Mesodermal cell (in vitro differentiated cells): ENCODE results near the gene GRID2.

Experiments
- H3K27ac ChIP-seq: 2 replicates; pipeline ENCODE4 v1.7.0; 2013; ENCODE audit warnings: mild to moderate bottlenecking, low read depth, low read length, moderate library complexity; ENCODE audit not compliant: severe bottlenecking
- H3K36me3 ChIP-seq: 2 replicates; pipeline ENCODE4 v1.7.1; 2013; ENCODE audit warnings: mild to moderate bottlenecking, low read length, moderate library complexity; ENCODE audit not compliant: control insufficient read depth, insufficient read depth
- H3K4me1 ChIP-seq: one replicate; pipeline ENCODE4 v1.7.1; 2013; ENCODE audit warnings: mild to moderate bottlenecking, low read length; ENCODE audit not compliant: insufficient read depth, control insufficient read depth, poor library complexity, severe bottlenecking
- H3K4me3 ChIP-seq: 2 replicates; pipeline ENCODE4 v1.7.0; 2013; ENCODE audit warnings: low read length, control low read depth, mild to moderate bottlenecking; ENCODE audit not compliant: insufficient read depth, poor library complexity, severe bottlenecking; ENCODE audit errors: extremely low read depth
- H3K9me3 ChIP-seq: 2 replicates; pipeline ENCODE4 v1.7.1; 2013; ENCODE audit warnings: mild to moderate bottlenecking, low read length, moderate library complexity; ENCODE audit not compliant: control insufficient read depth
- WGBS, 2 experiments: methylation state at CpG; one replicate each; pipeline ENCODE4 v1.1.5; 2013; ENCODE audit warnings: missing lambda C conversion rate in 2 of 2; ENCODE audit not compliant: insufficient coverage in 2 of 2; 5-methylcytosine and 5-hydroxymethylcytosine counted together

Gene GRID2

GRCh38 chr4:93053140-93053539 is 749.4 kb downstream of the GRID2 start:
- 90 to 100% methylated on average over 2 to 3 of the region's 6 CpGs for WGBS, 2 experiments
- H3K36me3 ChIP-seq: no peaks in the 10 kb centered on the region
- peaks cover 10% of the 10 kb centered on the region for H3K4me1 ChIP-seq
- no peak overlapping the region for H3K27ac ChIP-seq
- H3K4me3 ChIP-seq: no peak overlapping the region
- no peaks in the 10 kb centered on the region for H3K9me3 ChIP-seq

DNA sequence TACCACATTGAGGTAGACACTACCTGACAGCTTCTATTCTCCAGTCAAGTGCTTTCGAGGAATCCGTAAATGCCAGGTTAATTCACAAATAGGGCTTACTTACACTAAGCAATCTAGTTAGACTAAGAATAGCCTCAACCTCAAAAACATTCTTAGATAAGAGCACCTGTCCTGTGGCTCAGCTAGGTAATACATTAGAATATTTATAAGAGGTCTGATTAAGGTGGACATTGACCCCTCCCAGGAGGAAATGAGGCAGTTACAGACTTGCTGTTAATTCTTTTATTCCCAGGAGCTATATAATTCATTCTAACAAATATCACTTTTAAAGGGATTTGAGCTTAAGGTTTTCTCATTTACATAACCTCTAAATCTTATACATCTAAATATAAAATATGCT is 758.1 kb downstream of the GRID2 start:
- Histone ChIP-seq H3K27ac (no peak overlapping the region), H3K9me3 (no peaks in the 10 kb centered on the region), H3K4me3 (no peak overlapping the region), H3K36me3 (no peaks in the 10 kb centered on the region), H3K4me1 (no peaks in the 10 kb centered on the region)
- 86 to 100% methylated on average over 2 of the region's 2 CpGs for WGBS, 2 experiments

DNA sequence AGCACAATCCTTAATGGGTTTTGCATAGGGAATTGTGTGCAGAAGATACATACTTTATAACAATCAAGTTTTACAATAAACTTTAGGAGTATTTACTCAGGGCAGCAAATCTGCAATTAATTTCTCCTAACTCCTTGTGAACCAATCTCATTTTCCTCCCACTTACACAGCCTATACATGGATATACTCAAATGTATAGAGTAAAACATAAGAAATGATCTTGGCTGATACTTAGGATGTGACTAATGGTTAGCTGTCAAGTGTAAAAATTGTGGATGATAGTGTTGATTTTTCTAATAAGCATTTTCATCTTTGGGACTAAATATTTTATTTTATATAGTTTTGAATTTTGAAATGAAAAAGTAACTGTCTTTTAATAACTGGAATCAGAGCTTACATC is 759.6 kb downstream of the GRID2 start:
- H3K27ac ChIP-seq: no peak overlapping the region
- no peak overlapping the region for H3K4me3 ChIP-seq
- no peaks in the 10 kb centered on the region for H3K4me1 ChIP-seq

DNA sequence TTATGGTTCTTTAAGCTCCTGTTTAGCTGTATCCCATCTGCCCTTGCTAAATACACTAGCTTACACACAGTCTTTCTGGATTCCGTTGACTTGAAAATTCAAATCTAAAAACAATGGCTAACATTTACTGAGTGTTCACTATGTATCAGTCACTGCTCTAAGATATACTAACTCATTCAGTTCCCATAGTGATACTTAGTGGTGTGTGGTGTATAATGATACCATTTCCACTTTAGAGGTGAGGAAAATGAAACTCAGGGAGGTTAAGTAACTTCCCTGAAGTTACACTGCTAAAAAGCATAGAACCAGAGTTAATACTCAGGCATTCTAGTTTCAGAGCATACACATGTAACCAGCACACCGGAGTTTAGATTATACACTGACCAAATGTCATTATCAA is 762.0 kb downstream of the GRID2 start:
- no peaks in the 10 kb centered on the region for H3K4me1 ChIP-seq
- no peaks in the 10 kb centered on the region for H3K9me3 ChIP-seq
- H3K36me3 ChIP-seq: no peaks in the 10 kb centered on the region
- no peak overlapping the region for H3K4me3 ChIP-seq
- no peak overlapping the region for H3K27ac ChIP-seq
- WGBS, 2 experiments: no CpG with 5 or more reads among the region's 2 CpGs

More for the DNA sequence above, 759.6 kb downstream of the GRID2 start:
- Histone ChIP-seq H3K9me3 (no peaks in the 10 kb centered on the region), H3K36me3 (no peaks in the 10 kb centered on the region)

GRCh38 chr4:93066749-93067148 is 763.0 kb downstream of the GRID2 start:
- Histone ChIP-seq H3K4me1 (no peaks in the 10 kb centered on the region), H3K36me3 (no peaks in the 10 kb centered on the region), H3K9me3 (no peaks in the 10 kb centered on the region), H3K4me3 (no peak overlapping the region), H3K27ac (no peak overlapping the region)
- no CpG with 5 or more reads among the region's 1 CpG for WGBS, 2 experiments

- Histone ChIP-seq H3K36me3 (no peaks in the 10 kb centered on the region), H3K9me3 (no peaks in the 10 kb centered on the region), H3K27ac (no peak overlapping the region), H3K4me1 (no peaks in the 10 kb centered on the region), H3K4me3 (no peak overlapping the region)
Measured at GRCh38 chr4:93072292-93072691, 768.5 kb downstream of the GRID2 start.

DNA sequence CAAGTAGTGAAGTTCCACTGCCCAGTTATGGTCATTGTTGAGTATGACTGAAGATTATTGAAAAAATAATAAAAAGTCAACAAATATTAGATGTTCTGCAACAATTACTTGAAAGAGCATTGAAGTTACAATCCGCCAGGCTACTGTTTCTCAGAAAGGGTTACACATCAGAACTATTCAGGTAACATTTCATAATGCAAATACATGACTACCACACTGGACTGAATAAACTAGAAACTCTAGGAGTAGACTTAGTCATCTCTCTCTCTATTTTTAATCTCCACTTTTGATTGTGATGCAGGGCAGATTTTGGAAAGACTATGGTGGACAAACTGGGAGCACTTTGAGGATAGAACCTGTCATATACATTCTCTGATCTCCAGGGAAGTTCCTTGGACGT is 776.5 kb downstream of the GRID2 start:
- Histone ChIP-seq H3K36me3 (no peaks in the 10 kb centered on the region), H3K4me3 (no peak overlapping the region), H3K27ac (no peak overlapping the region), H3K9me3 (no peaks in the 10 kb centered on the region), H3K4me1 (no peaks in the 10 kb centered on the region)
- 83% methylated on average over 1 of the region's 2 CpGs; no CpG with 5 or more reads in 1 of the 2 experiments for WGBS, 2 experiments

GRCh38 chr4:93084599-93085305 is 781.0 kb downstream of the GRID2 start:
- Histone ChIP-seq H3K4me1 (no peaks in the 10 kb centered on the region), H3K9me3 (no peaks in the 10 kb centered on the region), H3K4me3 (no peak overlapping the region), H3K36me3 (no peaks in the 10 kb centered on the region), H3K27ac (no peak overlapping the region)
- WGBS, 2 experiments: 63 to 90% methylated on average over 2 to 7 of the region's 10 CpGs

- H3K27ac ChIP-seq: no peak overlapping the region
- no peaks in the 10 kb centered on the region for H3K36me3 ChIP-seq
- WGBS, 2 experiments: 83 to 87% methylated on average over 2 of the region's 4 CpGs
- H3K9me3 ChIP-seq: no peaks in the 10 kb centered on the region
- no peak overlapping the region for H3K4me3 ChIP-seq
- H3K4me1 ChIP-seq: no peaks in the 10 kb centered on the region
Measured at GRCh38 chr4:93086356-93086755, 782.6 kb downstream of the GRID2 start.

DNA sequence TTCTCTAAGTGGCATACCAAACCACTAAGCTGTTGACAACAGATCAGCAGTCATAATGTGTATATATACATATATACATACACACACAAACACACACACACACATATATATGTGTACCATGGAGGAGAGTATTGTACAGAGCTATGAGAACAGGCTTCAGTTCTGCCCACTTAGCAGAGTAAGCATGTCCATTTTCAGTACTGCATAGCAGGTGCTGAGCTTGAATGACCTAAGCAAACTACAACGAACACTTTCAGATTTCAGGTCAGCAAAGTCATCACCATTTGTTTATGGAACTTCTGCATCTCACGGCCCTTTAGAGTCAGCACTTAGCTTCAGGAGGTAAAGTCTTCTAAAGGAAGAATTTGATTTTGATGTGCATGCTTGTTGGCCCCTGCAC is 789.0 kb downstream of the GRID2 start:
- Histone ChIP-seq H3K4me1 (no peaks in the 10 kb centered on the region), H3K9me3 (no peaks in the 10 kb centered on the region), H3K4me3 (no peak overlapping the region), H3K36me3 (no peaks in the 10 kb centered on the region), H3K27ac (no peak overlapping the region)
- WGBS, 2 experiments: 93 to 100% methylated on average over 2 of the region's 2 CpGs

DNA sequence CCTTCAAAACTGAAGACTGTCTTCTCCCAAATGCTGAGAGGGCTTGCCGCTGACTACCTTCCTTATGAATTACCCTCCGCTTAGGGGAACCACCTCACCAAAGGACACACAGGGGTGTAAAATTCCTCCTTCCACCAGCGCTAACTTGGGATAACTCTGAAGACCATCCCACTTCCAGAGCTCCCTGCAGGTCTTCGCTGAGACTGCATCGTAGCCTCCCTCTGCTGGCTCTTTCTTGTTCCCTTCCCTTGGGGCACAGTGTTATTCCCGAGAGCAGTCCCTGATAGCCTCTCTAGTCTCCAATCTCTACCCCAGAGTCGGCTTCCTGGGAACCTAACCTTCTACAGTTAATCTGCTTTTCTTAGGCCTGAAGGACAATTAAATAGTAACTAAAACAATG is 799.3 kb downstream of the GRID2 start:
- Histone ChIP-seq H3K9me3 (no peaks in the 10 kb centered on the region), H3K27ac (no peak overlapping the region), H3K36me3 (no peaks in the 10 kb centered on the region), H3K4me3 (no peak overlapping the region), H3K4me1 (no peaks in the 10 kb centered on the region)
- 88 to 100% methylated on average over 2 to 4 of the region's 7 CpGs for WGBS, 2 experiments
